ENCODE measurements around the gene KHK.
"Not testable (repeated sequence)": the region's sequence is repeated elsewhere in the genome, so short reads cannot be mapped to it uniquely, and the experiment has no call there.

The KHK gene

DNA sequence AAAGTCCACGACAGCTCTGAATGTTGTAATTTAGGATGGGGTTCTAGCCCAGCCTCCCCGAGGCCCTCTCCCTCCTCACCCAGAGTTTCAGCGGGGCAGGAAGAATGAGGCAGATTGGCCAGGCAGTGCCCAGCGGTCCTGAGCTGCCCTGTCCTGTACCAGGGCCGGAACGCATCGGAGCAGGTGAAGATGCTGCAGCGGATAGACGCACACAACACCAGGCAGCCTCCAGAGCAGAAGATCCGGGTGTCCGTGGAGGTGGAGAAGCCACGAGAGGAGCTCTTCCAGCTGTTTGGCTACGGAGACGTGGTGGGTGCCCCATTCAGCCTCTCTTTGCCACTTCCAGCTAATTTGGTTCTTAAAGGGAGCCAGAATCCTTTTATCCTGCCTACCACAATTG lies 10.8 kb downstream of the KHK start:
- no peak for DNase-seq (ENCODE audit: low spot score)

DNA sequence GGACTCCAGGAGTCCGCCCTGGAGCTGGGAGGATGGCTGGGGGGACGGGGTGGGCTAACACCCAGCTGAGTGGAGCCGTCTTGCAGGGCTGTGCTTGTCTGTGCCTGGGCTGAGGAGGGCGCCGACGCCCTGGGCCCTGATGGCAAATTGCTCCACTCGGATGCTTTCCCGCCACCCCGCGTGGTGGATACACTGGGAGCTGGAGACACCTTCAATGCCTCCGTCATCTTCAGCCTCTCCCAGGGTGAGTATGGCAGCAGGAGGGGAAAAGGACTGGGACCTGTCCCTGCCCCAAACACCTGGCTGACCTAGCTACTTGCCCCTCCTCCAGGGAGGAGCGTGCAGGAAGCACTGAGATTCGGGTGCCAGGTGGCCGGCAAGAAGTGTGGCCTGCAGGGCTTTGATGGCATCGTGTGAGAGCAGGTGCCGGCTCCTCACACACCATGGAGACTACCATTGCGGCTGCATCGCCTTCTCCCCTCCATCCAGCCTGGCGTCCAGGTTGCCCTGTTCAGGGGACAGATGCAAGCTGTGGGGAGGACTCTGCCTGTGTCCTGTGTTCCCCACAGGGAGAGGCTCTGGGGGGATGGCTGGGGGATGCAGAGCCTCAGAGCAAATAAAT lies 12.9 kb downstream of the KHK start:
- DNase-seq (ENCODE audit: low spot score), result no peak

DNA sequence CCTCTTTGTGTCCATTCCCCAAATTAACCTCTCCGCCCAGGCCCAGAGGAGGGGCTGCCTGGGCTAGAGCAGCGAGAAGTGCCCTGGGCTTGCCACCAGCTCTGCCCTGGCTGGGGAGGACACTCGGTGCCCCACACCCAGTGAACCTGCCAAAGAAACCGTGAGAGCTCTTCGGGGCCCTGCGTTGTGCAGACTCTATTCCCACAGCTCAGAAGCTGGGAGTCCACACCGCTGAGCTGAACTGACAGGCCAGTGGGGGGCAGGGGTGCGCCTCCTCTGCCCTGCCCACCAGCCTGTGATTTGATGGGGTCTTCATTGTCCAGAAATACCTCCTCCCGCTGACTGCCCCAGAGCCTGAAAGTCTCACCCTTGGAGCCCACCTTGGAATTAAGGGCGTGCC lies 13.5 kb downstream of the KHK start:
- no peak for DNase-seq (ENCODE audit: low spot score)

DNA sequence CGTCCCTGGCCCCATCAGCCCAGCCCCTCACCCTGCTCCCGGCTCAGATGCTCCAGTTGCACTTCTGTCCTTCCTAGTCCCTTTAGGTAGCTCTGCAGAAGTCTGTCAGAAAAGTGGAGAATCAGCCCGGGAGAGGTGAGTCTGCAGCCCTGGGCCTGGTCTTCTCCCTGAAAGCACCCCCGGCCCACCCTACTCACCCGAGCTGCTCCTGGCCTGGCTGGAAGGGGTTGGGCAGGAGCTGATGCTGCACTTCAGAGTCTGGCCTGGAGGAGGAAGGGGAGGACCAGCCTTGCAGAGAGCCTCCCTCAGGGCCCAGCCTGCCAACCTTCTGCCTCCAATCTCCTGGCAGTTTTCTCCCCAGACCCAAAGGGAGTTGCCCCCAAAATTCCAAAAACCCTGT lies 15.8 kb downstream of the KHK start:
- no peak for DNase-seq (ENCODE audit: low spot score)

DNA sequence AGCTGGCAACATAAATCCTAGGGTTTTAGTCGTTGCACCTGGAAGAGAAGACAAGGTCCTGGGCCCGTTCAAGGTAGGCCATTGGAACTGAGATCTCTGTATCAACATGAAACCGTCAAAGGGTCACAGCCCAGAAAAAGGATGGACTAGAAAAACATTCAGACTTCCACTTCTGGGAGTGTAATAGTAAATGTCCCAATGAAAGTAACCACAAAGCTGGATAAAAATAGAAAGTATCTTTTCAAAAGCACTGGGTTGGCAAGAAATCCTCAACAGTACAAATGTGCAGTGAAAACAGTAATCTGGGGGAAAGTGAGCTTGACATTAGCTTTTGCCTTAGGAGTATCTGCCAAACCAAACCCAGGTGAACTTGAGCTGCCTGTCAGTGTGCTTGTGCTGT lies 19.4 kb downstream of the KHK start:
- no peak for DNase-seq (ENCODE audit: low spot score)

DNA sequence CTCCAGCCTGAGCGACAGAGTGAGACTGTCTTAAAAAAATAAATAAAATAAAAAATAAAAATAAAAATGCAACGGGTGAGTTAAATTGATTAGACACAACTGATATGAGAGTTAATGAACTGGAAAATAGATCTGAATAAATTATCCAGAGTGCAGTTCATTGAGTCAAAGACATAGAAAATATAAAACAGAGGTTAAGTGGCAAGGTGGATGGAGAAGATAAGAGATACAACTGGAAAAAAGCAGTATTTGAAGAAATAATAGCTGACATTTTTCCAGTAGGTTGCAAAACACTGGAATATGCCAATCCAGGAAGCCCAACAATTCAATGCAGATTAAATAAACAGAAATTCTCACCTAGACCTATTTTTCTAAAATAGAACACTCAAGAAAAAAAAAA lies 21.6 kb downstream of the KHK start:
- DNase-seq (ENCODE audit: low spot score), result no peak

DNA sequence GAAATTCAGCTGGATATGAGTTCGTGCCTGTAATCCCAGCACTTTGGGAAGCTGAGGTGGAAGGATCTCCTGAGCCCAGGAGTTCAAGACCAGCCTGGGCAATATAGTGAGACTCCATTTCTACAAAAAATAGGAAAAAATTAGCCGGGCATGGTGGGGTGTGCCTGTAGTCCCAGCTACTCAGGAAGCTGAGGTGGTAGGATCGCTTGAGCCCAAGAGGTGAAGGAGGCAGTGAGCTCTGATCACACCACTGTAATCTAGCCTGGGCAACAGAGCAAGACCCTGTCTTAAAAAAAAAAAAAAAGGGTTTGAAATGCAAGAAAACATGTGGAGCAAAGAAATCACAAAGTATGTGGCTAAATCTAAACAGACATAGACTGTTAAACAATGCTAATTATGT lies 22.5 kb downstream of the KHK start:
- DNase-seq (ENCODE audit: low spot score), result no peak

DNA sequence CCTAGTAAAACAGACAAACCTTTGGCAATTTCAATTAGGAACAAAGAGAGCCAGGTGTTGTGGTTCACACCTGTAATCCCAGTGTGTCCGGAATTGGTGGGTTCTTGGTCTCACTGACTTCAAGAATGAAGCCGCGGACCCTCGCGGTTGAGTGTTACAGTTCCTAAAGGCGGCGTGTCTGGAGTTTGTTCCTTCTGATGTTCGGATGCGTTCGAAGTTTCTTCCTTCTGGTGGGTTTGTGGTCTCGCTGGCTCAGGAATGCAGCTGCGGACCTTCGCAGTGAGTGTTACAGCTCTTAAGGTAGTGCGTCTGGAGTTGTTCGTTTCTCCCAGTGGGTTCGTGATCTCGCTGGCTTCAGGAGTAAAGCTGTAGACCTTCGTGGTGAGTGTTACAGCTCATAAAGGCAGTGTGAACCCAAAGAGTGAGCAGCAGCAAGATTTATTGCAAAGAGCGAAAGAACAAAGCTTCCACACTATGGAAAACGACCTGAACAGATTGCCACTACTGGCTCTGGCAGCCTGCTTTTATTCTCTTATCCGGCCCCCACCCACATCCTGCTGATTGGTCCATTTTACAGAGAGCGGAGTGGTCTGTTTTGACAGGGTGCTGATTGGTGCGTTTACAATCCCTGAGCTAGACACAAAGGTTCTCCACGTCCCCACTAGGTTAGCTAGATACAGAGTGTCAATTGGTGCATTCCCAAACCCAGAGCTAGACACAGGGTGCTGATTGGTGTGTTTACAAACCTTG lies 24.2 kb downstream of the KHK start:
- DNase-seq (ENCODE audit: low spot score), result not testable (repeated sequence)

DNA sequence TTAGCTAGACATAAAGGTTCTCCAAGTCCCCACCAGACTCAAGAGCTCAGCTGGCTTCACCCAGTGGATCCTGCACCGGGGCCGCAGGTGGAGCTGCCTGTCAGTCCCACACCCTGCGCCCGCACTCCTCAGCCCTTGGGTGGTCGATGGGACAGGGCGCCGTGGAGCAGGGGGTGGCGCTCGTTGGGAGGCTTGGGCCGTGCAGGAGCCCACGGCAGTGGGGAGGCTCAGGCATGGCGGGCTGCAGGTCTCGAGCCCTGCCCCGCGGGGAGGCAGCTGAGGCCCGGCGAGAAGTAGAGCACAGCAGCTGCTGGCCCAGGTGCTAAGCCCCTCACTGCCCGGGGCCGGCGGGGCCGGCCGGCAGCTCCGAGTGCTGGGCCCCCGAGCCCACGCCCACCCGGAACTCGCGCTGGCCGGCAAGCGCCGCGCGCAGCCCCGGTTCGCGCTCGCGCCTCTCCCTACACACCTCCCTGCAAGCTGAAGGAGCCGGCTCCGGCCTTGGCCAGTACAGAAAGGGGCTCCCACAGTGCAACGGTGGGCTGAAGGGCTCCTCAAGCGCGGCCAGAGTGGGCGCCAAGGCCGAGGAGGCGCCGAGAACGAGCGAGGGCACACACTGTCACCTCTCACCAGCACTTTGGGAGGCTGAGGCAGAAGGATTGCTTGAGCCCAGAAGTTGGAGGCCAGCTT lies 25.0 kb downstream of the KHK start:
- DNase-seq (ENCODE audit: low spot score), result not testable (repeated sequence)

DNA sequence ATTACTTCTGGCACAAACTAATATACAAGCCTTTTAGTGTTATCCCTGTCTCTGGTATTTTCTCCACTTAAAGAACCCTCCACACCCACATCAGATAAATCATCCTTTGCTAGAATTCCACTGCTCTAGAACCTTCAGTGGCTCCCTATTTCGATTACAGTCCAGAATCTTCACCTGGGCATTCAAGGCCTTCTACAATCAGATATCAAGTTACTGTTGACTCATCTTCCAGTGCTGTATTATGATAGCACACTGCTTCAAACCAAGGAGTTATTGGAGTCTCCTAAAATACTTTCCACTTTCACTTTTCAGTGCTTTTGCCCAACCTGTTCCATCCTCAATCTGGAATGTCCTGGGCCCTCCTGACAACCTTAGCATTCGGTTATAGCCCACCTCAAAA lies 28.9 kb downstream of the KHK start:
- DNase-seq (ENCODE audit: low spot score), result no peak

DNA sequence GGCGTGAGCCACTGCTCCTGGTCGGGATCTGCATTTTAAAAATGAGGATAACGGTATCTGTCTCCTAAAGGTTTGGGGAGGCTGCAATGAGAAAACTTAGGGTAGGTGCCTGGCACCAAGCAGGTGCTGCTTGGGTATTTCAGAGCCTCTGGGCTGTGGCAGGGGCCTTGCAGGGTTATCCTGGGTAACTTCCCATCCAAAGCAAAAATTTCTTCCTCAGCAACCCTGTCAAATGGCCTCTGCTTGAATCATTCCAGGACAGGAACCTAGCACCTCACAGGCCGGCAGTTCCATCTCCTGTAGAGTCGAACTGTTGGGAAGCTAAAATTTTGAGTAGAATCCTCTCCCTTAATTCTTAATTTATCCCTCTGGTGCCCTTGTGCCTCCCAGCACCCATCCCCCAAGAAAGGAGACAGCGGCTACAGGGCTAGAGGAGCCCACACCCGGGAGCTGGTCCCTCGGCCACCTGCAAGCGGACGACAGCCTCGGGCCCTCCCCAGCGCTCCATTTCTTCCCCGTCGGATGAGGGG lies 31.5 kb downstream of the KHK start:
- peak; percentile 18 for DNase-seq (ENCODE audit: low spot score)

DNA sequence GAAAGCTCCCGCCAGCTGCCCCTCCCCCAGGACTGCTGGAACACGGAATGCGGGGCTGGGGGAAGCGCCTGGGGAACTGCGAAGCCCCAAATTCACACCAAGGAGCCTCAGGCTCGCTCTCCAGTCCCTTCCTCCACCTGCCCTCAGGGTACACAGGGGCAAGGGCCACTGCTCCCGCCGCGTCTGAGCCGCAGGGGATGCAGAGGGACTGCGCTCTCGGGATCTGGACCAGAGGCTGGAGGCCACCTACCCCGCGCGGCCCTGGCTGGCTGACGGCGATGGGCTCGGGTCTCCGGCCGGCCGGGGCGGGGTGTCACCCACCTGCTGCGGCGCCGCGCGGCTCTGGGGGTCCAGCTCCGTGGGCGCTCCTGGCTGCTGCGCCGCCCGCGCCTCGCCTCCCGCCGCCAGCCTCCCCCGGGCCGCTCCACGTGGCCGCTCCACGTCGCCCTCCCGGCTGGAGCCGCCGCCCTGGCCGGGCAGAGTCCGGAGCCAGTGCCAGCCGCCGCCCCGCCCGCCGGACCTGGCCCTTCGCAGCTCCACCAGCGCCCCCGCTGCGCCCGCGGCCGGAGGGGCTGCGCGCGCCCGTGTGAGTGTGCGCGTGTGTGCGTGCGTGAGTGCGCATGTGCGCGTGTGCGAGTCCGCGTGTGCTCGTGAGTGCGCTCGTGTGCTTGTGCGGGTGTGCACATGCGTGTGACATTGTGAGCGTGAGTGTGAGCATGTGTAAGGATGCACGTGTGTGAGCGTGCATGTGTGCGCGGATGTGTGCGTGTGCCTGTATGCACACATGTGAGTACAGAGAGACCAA lies 32.2 kb downstream of the KHK start, which contains the start of gene CGREF1:
TSS of gene CGREF1 (minus strand) at position 604 of the 805 bp plus-strand sequence. CDS start 14,762 bp downstream, outside the sequence.
- DNase-seq (ENCODE audit: low spot score), result peak; percentile 72

DNA sequence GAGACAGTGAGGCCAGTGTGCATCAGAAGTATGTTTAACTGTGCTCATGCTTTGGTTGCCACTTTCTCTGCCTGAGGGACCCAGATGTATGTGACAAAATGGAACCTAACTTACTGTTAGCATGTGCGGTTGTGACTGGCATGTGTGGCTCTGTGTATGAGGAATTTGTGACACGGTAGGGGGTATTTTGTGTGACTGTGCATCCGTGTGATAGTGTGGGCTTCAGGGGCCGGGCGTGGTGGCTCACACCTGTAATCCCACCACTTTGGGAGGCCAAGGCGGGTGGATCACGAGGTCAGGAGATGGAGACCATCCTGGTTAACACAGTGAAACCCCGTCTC lies 32.7 kb downstream of the KHK start:
- not testable (repeated sequence) for DNase-seq (ENCODE audit: low spot score)

DNA sequence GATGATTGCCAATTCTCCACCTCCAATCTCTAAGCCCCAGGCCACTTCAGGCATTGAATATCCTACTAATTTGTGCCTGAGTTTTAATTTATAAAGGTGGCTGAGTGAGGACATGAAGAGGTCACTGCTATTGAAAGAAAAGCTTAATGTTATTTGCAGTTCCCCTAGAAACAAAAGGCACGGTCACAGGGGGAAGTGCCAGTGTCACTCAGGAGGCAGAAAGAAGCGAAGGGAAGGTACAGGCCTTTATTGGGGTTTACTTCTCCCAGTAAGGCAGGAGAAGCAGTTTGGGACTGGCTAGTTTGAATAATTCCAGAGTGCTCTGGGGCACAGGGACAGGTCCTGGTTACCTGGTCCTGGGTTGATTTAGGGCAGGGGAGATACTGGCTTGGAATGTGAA lies 35.3 kb downstream of the KHK start:
- DNase-seq (ENCODE audit: low spot score), result no peak

DNA sequence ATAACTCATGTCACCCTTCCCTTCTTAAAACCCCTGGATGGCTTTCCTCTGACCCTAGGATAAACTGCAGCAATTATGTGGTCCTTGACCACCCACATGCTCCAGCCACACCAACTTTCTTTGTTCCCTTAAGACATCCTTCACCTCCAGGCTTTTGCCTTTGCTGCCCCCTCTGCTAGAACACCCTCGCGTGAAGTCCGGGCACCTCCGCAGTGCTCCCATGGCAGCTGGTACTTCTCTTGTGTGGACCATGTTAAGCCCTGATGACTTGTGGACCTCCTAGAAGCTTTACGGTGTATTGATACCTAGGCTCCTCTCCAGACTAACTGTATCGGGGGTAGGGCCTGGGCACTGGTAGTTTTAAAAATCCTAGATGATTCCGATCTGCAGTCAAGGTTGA lies 36.2 kb downstream of the KHK start:
- DNase-seq (ENCODE audit: low spot score), result no peak

DNA sequence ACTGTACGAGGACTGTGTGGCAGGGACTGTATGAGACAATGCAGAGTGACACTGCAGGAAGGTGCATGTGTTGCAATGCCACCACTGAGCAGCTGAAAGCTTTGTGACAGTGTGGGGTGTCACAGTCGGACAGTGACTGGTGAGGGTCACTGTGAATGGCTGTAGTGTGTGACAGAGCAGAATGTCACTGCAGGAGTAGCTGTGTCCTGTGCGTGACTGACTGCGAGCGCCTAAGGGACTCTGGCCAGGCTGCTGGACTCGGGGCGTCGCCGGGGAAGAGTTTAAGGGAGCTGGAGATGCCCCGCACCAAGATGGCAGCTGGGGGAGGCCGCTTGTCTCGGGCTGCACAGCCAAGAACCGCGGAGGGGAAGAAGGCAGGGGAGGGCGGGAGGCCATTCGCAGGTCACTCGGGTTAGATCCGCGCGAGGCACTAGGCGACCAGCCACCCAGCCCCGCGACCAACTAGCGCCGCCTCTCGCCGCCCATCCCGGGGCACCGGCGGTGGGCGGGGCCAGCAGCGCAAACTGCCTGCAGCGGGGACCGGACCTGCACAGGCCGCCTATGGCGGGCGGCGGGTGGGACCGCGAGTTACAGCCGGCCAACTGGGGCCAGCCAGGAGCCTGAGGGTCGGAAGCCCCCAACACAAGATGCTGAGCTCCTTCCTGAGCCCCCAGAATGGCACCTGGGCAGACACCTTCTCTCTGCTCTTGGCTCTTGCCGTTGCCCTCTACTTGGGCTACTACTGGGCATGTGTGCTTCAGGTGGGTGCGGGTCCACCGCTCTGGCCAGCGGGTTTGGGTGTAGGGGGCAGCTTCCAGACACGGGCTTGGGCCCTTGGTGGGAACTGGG lies 37.0 kb downstream of the KHK start, which contains the start of gene ABHD1:
TSS of gene ABHD1 (plus strand) at position 514 of the 849 bp plus-strand sequence. CDS start at position 648, 134 bp downstream.
- peak; percentile 74 for DNase-seq (ENCODE audit: low spot score)

DNA sequence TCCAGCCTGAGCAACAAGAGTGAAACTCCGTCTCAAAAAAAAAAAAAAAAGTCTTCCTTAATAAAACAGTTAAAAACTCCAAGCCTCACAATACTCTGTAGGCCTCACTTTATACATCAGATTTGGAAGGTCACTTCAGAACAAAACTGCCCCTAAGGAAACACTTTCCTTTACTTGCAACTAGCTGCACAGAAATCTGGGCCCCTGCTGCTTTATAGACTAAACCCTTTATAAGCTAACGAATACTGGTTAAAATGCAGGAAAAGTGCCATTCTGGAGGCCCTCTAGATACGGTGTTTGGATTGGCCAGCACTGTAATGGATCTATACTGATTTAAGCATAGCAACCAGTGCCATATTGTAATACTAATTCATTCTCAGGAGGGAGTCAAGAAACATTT lies 38.5 kb downstream of the KHK start:
- no peak for DNase-seq (ENCODE audit: low spot score)

DNA sequence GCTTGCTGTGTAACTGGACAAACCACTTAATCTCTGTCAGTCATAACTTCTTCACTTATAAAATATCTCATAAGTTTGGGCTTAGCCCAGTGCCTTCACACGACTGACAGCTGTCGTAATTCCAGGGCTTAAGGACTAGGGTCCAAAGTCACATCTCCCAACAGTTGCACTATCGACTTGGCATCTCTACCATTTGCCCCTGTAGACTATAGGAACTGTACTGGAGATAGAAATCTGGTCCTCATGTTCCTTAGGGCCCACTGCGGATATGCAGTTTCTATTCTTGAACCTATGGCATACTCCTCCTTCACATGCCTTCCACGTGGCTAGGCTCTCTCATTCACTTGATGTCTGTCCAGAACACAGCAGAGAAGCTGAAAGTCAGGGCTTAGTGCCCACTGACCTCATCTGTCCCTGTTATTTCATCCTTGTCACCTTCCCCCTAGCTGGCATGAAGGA lies 39.7 kb downstream of the KHK start:
- no peak for DNase-seq (ENCODE audit: low spot score)

DNA sequence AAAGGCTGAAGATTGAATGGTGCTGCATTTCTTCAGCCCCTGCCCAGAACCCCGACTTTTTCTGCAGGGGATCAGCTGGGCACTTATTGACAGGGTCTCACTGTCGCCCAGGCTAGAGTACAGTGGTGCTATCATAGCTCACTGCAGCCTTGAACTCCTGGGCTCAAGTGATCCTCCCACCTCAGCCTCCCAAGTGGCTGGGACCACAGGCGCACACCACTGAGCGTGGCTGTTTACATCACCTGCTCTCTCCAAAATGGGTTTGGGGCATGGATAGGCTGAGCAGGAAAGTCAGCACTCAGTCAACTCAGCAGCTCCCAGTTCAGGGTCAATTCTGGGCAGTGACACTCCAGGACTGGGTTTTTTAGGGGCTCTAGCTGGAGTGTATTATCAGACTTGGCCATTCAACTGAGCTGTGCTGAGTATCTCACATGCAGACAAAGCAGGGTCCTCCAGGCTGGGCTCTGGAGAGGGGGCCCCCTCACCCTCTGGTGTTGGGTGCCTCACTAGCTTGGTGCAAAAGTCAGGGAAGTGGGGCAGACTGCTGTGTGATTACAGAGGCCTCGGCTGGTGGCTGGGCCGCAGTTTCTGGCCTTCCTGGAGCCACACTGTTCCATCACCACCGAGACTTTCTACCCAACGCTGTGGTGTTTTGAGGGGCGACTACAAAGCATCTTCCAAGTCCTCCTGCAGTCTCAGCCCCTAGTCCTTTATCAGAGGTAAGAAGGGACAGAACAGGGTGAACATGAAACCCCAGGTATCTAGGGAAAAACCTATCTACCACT lies 41.5 kb downstream of the KHK start:
- no peak for DNase-seq (ENCODE audit: low spot score)

Data from GM03348 (cell line).